A673 (cell line): ENCODE results near the gene CBLB.

Experiments used
- EZH2 ChIP-seq: fragments of 200-600 bp; sonication (generic); IDR thresholded peaks from 2 replicates; pipeline ENCODE4 v1.6.1; 2017; ENCODE audit warnings: borderline replicate concordance, low read depth, mild to moderate bottlenecking, mixed read lengths, antibody characterized with exemption, low read length; ENCODE audit not compliant: poor library complexity, severe bottlenecking
- TF ChIP-seq, protein P1 (sequence below): fragments of 300-800, 200-600 bp; sonication (generic); conservative IDR thresholded peaks from 2 replicates; pipeline ENCODE4 v1.5.1; 2017; ENCODE audit warnings: low read depth, mild to moderate bottlenecking, antibody characterized with exemption, low read length, moderate library complexity, mixed read lengths

DNA sequence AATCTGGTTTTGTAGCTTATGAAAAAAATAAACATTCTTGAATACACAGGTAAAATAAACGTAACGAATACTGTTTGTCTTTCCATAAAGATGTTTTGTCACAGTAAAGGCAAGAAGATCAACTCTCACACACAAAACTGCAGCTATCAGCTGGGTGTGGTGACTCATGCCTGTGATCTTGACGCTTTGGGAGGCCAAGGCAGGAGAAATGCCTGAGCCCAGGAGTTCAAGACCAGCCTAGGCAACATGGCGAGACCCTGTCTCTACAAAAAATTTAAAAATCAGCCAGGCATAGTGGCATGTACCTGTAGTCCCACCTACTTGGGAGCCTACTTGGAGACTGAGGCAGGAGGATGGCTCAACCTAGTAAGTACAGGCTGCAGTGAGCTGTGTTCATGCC is 39.6 kb downstream of the CBLB start:
- TF ChIP-seq, protein P1, sequence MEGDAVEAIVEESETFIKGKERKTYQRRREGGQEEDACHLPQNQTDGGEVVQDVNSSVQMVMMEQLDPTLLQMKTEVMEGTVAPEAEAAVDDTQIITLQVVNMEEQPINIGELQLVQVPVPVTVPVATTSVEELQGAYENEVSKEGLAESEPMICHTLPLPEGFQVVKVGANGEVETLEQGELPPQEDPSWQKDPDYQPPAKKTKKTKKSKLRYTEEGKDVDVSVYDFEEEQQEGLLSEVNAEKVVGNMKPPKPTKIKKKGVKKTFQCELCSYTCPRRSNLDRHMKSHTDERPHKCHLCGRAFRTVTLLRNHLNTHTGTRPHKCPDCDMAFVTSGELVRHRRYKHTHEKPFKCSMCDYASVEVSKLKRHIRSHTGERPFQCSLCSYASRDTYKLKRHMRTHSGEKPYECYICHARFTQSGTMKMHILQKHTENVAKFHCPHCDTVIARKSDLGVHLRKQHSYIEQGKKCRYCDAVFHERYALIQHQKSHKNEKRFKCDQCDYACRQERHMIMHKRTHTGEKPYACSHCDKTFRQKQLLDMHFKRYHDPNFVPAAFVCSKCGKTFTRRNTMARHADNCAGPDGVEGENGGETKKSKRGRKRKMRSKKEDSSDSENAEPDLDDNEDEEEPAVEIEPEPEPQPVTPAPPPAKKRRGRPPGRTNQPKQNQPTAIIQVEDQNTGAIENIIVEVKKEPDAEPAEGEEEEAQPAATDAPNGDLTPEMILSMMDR, result no peak
- TF ChIP-seq EZH2, result no peak
